ENCODE results near the gene AGO3.

DNA sequence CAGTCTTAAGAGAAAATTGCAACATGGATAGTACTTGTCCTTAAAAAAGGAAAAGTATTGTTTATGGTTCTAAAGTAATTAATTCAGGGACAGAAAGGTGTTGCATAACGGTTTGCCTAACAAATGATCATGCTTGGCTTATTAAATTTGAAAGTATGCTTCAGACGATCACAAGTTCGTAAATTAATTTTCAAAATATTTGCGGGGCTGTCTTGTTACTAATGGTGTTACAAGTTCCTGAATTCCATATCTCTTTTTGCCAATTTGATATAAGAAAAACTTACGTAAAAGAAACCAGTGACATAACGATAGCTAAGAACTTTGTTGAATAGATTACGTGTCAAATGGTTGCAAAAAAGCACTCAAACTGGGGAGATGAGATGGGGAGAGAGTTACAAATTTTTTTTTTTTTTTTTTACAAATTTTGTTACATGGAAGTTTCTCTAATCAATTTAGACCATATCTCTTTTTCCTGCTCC lies 1.3 kb downstream of the AGO3 start:
- TF ChIP-seq POLR2A (IDR thresholded peaks at IDR 0.05; ENCODE audit: low read depth) (no peak), EP300 (IDR thresholded peaks at IDR 0.05) (no peak), POLR2AphosphoS5 (IDR thresholded peaks at IDR 0.05) (no peak)
- TF ChIP-seq, protein P1, sequence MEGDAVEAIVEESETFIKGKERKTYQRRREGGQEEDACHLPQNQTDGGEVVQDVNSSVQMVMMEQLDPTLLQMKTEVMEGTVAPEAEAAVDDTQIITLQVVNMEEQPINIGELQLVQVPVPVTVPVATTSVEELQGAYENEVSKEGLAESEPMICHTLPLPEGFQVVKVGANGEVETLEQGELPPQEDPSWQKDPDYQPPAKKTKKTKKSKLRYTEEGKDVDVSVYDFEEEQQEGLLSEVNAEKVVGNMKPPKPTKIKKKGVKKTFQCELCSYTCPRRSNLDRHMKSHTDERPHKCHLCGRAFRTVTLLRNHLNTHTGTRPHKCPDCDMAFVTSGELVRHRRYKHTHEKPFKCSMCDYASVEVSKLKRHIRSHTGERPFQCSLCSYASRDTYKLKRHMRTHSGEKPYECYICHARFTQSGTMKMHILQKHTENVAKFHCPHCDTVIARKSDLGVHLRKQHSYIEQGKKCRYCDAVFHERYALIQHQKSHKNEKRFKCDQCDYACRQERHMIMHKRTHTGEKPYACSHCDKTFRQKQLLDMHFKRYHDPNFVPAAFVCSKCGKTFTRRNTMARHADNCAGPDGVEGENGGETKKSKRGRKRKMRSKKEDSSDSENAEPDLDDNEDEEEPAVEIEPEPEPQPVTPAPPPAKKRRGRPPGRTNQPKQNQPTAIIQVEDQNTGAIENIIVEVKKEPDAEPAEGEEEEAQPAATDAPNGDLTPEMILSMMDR (IDR thresholded peaks at IDR 0.05): no peak
